ENCODE data around the gene MARCHF6.
"Not testable (repeated sequence)": the region's sequence is repeated elsewhere in the genome, so short reads cannot be mapped to it uniquely, and the experiment has no call there.

The MARCHF6 gene

GRCh38 chr5:10387690-10388089 is 34.2 kb downstream of the MARCHF6 start:
- no peak for DNase-seq

GRCh38 chr5:10391130-10391529 is 37.6 kb downstream of the MARCHF6 start:
- DNase-seq: no peak

- DNase-seq: not testable (repeated sequence)
Measured at GRCh38 chr5:10392567-10393328, 39.3 kb downstream of the MARCHF6 start.

GRCh38 chr5:10393491-10393890 is 40.0 kb downstream of the MARCHF6 start:
- no peak for DNase-seq

GRCh38 chr5:10396552-10396951 is 43.1 kb downstream of the MARCHF6 start:
- no peak for DNase-seq

- no peak for DNase-seq
Measured at GRCh38 chr5:10399839-10400238, 46.3 kb downstream of the MARCHF6 start.

- no peak for DNase-seq
Measured at GRCh38 chr5:10400411-10400810, 46.9 kb downstream of the MARCHF6 start.

GRCh38 chr5:10400831-10401230 is 47.3 kb downstream of the MARCHF6 start:
- DNase-seq: no peak

- no peak for DNase-seq
Measured at GRCh38 chr5:10401498-10401897, 48.0 kb downstream of the MARCHF6 start.
